GM20000 (cell line): ENCODE data around the gene SDK2.

Experiments used
- DNase-seq: peaks from one replicate; pipeline ENCODE4 v3.0.0; 2012; ENCODE audit warnings: low spot score
- TF ChIP-seq, protein P1 (sequence below): IDR thresholded peaks from 2 replicates; pipeline ENCODE4 v1.5.1; 2012; ENCODE audit warnings: mild to moderate bottlenecking, control low read depth; ENCODE audit errors: extremely low read depth, missing control alignments

SDK2 gene

DNA sequence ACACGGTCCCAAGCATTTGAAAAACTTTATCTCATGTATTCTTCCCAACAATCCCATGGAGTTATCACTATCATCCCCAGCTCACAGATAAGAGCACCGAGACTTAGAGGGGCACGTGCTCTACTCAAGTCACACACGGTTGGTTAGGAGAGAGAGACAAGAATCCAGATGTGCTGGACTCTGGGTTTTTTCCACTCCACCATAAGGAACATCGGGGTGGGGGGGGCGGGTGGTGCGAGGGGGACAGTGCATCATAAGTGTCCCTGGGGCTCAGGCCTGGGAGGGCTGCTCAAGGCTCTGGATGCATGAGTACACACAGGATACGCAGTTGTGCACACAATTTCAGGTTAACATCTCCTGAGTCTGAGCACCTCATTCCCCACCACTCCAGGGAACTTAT lies 339.8 kb downstream of the SDK2 start:
- DNase-seq = no peak
- TF ChIP-seq, protein P1, sequence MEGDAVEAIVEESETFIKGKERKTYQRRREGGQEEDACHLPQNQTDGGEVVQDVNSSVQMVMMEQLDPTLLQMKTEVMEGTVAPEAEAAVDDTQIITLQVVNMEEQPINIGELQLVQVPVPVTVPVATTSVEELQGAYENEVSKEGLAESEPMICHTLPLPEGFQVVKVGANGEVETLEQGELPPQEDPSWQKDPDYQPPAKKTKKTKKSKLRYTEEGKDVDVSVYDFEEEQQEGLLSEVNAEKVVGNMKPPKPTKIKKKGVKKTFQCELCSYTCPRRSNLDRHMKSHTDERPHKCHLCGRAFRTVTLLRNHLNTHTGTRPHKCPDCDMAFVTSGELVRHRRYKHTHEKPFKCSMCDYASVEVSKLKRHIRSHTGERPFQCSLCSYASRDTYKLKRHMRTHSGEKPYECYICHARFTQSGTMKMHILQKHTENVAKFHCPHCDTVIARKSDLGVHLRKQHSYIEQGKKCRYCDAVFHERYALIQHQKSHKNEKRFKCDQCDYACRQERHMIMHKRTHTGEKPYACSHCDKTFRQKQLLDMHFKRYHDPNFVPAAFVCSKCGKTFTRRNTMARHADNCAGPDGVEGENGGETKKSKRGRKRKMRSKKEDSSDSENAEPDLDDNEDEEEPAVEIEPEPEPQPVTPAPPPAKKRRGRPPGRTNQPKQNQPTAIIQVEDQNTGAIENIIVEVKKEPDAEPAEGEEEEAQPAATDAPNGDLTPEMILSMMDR = no peak

DNA sequence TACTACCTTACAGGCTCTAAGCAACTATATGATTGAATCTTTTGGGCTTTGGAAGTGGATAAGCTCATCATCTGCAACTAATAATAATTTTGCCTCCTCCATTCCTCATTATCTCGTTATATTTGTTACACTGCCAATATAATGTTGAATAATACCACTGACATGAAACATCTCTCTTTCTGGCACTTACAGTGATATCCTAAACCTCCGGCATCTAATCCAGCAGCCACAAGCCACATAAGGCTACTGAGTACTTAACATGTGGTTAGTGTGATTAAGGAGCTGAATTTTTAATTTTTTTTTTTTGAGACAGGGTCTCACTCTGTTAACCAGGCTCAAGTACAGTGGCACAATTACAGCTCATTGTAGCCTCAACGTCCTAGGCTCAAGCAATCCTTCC lies 342.1 kb downstream of the SDK2 start:
- no peak for DNase-seq
- TF ChIP-seq, protein P1 = no peak

DNA sequence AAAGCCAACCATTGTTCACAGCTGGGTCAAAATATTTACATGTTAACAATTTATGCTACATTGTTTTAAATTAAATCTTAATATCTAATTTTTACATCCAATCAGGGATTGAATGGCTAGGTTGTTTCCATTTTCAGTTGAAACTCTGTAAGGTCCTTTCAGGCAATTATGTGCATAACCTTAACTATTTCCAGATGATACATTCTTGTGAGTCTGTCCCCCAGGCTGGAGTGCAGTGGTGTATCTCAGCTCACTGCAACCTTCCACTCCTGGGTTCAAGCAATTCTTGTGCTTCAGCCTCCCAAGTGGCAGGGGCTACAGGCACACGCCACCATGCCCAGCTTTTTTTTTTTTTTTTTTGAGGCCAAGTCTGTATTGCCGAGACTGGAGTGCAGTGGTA lies 342.9 kb downstream of the SDK2 start:
- DNase-seq = no peak
- TF ChIP-seq, protein P1 = no peak

DNA sequence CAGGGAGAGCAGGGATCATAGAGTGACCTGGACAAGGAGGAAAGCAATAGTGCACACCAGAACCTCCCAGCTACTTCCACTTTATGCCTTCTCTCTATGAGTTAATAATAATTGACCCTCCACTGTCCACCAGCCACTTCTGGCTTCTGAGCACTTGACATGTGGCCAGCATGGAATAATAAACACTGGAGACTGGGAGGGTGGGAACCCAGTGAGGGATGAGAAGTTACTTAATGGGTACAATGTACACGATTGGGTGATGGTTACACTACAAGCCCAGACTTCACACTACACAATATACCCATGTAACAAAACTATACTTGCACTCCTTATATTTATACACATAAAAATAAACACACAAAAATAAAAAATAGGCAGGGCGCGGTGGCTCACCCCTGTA lies 343.9 kb downstream of the SDK2 start:
- no peak for DNase-seq
- TF ChIP-seq, protein P1 = no peak

DNA sequence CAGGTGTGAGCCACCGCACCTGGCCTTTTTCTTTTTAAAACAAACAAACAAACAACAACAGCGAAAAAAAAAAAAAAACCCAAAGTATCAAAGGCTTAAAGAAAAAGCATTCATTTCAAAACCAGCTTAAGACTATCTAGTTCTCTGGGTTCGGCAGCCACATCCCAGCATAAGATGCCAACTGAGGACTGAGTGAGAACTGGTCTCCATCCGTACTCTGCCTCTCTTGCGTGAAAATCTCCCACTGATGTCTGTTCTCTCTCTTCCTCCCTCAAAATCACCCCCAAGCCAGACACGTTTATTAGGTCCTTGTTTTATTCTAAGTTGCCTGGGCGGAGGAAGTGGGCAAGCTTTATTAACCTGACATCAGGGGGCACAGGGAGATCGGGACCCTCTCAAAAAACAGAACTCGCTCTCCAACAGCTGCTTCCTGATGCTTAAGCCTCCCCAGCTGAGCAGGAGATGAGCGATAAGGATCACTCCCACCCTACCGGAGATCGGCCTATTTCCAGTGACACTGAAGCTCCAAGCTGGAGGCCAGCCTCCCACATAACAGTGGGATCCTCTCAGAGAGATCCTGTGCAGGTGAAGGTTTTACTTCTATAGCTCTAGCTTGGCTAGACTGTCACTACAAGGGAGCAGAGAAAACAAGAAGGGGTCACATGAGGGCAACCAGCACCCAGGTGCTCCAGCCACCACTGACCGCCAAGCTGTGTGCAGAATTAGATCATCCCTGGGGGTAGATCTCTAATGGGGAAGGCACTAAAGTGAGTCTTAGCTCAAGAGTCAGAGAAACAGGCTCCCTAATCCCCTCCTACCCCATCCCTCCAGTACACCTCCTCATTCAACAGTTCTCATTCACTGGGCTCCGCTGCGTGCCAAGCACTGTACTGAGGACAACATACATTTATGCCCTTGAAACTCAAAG lies 346.0 kb downstream of the SDK2 start:
- TF ChIP-seq, protein P1 = no peak
- no peak for DNase-seq

DNA sequence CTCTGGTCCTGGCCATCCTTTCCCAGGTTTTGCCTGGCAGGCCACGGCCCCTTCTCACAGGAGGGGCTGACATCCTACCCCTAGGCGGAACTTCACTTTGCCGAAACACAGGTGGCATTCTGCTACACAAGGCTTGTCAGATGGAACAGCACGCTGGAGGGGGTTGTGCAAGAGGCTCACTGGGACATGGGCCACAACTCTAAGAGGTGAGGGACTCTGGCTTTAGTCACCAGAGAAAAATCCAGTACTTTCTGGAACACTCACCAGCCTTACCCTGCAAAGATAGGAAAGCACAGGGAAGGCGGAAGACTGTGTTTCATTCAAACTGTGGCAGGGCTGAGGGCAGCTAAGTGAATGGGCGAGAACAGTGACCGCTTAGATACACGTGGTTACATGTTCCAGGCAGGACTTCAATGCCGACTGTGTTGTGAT lies 350.7 kb downstream of the SDK2 start:
- no peak for DNase-seq
- TF ChIP-seq, protein P1 = no peak

DNA sequence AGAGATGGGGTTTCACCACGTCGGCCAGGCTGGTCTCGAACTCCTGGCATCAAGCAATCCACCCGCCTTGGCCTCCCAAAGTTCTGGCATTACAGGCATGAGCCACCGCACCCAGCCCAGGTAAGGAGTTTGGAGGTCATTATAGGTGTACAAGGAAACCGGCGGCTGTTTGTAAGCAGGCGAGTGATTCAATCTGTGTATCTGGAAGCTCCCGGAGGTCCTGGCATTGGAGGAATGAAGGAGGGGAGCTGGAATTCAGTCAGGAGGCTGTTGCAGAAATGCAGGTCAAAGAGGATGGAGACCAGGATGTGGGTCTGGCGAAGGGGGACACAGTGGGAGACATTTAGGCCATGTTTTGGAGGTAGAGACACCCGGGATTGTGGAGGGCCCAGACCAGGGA lies 351.2 kb downstream of the SDK2 start:
- no peak for DNase-seq
- TF ChIP-seq, protein P1 = no peak
